CD4-positive, alpha-beta T cell treated with Interleukin-2 at 100 ng/mL for 4 hours (primary cell): ENCODE data around the gene CHRNA4.

Experiments used
- DNase-seq: peaks from one replicate; pipeline ENCODE4 v3.0.0-alpha.2; 2020; ENCODE audit warnings: low spot score

Gene CHRNA4

GRCh38 chr20:63377256-63377941, 16.2 kb upstream of the CHRNA4 start:
- no peak for DNase-seq

- no peak for DNase-seq
Observed at GRCh38 chr20:63376283-63377250, 15.4 kb upstream of the CHRNA4 start.

GRCh38 chr20:63375438-63375837, 14.3 kb upstream of the CHRNA4 start:
- DNase-seq: no peak

GRCh38 chr20:63374504-63374903, 13.4 kb upstream of the CHRNA4 start:
- DNase-seq: no peak

GRCh38 chr20:63373996-63374395, 12.8 kb upstream of the CHRNA4 start:
- DNase-seq: no peak

GRCh38 chr20:63372971-63373885, 12.1 kb upstream of the CHRNA4 start:
- no peak for DNase-seq

GRCh38 chr20:63371291-63371865, 10.2 kb upstream of the CHRNA4 start:
- DNase-seq: no peak

GRCh38 chr20:63370618-63371187, 9.6 kb upstream of the CHRNA4 start:
- DNase-seq: no peak

GRCh38 chr20:63369724-63370617, 8.8 kb upstream of the CHRNA4 start:
- no peak for DNase-seq

- no peak for DNase-seq
Observed at GRCh38 chr20:63369024-63369530, 7.9 kb upstream of the CHRNA4 start.

- DNase-seq: no peak
Observed at GRCh38 chr20:63368151-63368550, 7.0 kb upstream of the CHRNA4 start.

GRCh38 chr20:63367446-63368055, 6.4 kb upstream of the CHRNA4 start:
- DNase-seq: no peak

- DNase-seq: no peak
Observed at GRCh38 chr20:63366390-63367365, 5.5 kb upstream of the CHRNA4 start.

GRCh38 chr20:63365601-63366389, 4.6 kb upstream of the CHRNA4 start:
- DNase-seq: no peak

GRCh38 chr20:63364801-63365585, 3.8 kb upstream of the CHRNA4 start:
- DNase-seq: no peak

GRCh38 chr20:63363981-63364561, 2.9 kb upstream of the CHRNA4 start:
- no peak for DNase-seq
